ENCODE measurements around the gene VPS13D.

DNA sequence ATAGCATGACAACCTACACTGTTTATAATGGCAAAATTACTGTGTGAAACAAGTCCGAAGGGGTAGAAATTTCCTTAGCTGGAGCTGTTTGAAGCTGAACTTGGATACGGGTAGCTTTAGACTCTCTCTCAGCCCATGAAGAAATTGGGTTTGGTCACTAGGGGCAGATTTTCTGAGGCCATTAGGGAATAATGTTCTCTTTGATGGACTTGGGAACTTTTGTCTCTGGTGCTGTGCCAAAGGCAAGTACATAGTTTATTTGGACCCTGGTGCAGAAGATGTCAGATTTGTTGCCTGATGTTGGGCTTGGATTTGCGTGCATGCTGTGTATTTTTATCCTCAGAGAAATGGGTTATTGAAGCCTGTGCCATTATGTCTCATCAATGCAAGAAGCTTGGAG, 109.6 kb downstream of the VPS13D start:
- TF ChIP-seq, protein P1, sequence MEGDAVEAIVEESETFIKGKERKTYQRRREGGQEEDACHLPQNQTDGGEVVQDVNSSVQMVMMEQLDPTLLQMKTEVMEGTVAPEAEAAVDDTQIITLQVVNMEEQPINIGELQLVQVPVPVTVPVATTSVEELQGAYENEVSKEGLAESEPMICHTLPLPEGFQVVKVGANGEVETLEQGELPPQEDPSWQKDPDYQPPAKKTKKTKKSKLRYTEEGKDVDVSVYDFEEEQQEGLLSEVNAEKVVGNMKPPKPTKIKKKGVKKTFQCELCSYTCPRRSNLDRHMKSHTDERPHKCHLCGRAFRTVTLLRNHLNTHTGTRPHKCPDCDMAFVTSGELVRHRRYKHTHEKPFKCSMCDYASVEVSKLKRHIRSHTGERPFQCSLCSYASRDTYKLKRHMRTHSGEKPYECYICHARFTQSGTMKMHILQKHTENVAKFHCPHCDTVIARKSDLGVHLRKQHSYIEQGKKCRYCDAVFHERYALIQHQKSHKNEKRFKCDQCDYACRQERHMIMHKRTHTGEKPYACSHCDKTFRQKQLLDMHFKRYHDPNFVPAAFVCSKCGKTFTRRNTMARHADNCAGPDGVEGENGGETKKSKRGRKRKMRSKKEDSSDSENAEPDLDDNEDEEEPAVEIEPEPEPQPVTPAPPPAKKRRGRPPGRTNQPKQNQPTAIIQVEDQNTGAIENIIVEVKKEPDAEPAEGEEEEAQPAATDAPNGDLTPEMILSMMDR (IDR thresholded peaks at IDR 0.05 in 8 of 11, conservative IDR thresholded peaks at IDR 0.05 in 3 of 11), result no peak
- TF ChIP-seq POLR2A (IDR thresholded peaks at IDR 0.05), result no peak
